Peyer's patch (tissue), 4 donors: ENCODE results near the gene NET1.

ENCODE experiments used
- POLR2A ChIP-seq, 2 donors: fragments of 450-650 bp; IDR thresholded peaks; one replicate each; pipeline ENCODE4 v1.5.1; 2017; ENCODE audit warnings: antibody characterized with exemption in 2 of 2, mild to moderate bottlenecking in 2 of 2, moderate library complexity in 2 of 2
- TF ChIP-seq, protein P1 (sequence below), 6 experiments: fragments of 450-650 bp in 4 of 6; fragments of 200-600 bp in 2 of 6; sonication (generic) in 1 of 6; IDR thresholded peaks; one replicate each; pipeline ENCODE4 v1.5.1; 2017 to 2019; ENCODE audit warnings: antibody characterized with exemption in 6 of 6, mild to moderate bottlenecking in 3 of 6, moderate library complexity in 1 of 6

DNA sequence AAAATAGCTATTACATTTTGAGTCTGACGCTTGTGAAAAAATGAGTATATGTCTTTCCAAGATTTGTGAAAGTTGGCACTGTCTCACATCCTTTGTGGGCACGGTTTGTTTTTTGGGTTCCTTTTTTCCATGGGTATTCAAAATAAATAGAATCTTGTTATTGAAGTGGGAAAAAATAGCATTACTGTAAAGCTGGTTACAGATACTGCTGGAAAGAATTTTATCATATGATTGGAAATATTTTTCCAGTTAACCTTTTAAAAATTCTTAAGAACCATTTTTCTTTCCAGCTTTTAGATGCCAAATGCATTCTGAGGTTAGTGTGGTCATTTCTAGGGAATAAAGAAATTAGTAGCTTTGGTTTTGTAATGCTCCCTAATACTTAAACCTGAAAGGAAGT, 11.4 kb downstream of the NET1 start:
- no peak for TF ChIP-seq POLR2A (IDR thresholded peaks at IDR 0.05)
- TF ChIP-seq, protein P1, sequence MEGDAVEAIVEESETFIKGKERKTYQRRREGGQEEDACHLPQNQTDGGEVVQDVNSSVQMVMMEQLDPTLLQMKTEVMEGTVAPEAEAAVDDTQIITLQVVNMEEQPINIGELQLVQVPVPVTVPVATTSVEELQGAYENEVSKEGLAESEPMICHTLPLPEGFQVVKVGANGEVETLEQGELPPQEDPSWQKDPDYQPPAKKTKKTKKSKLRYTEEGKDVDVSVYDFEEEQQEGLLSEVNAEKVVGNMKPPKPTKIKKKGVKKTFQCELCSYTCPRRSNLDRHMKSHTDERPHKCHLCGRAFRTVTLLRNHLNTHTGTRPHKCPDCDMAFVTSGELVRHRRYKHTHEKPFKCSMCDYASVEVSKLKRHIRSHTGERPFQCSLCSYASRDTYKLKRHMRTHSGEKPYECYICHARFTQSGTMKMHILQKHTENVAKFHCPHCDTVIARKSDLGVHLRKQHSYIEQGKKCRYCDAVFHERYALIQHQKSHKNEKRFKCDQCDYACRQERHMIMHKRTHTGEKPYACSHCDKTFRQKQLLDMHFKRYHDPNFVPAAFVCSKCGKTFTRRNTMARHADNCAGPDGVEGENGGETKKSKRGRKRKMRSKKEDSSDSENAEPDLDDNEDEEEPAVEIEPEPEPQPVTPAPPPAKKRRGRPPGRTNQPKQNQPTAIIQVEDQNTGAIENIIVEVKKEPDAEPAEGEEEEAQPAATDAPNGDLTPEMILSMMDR (IDR thresholded peaks at IDR 0.05), result no peak
